HS-5 (cell line): ENCODE data around the gene SORL1.
"Not testable (repeated sequence)": the region's sequence is repeated elsewhere in the genome, so short reads cannot be mapped to it uniquely, and the experiment has no call there.

ENCODE experiments used
- DNase-seq: peaks from one replicate; pipeline ENCODE4 v3.0.0-alpha.2; 2012; ENCODE audit warnings: low read depth

Gene SORL1

DNA sequence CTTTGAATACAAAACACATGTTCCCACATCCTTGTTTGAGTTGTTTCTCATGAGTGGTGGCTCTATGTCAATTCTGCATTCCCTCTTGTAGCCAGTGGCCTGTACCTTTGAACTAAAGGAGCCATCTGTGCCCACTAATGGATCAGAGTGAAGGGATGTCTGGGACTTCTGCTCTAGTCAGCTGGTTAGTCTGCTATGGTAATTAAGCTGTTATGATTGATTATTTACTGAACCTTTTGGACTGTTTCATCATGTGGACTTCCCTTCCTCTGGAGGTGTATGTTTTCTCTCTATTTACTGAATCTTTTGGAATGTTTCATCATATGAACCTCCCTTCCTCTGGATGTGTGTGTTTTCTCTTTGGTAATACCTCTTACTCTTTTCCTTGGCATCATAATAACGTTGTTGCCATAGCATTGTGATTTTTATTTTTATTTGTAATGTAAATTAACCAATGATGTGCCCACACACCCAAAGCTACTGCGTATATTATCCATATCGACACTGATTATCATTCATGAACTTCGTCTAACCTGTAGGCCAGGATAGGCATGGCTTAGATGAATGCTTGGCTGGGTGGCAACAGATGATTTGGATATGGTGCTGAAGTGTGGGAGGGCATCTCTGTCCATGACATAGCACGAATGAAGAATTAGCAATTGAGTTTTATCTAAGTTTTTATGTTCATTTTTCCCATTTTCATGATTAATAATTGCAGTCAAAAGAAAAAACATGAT is 113.0 kb downstream of the SORL1 start:
- no peak for DNase-seq

GRCh38 chr11:121566279-121567168 is 114.4 kb downstream of the SORL1 start:
- no peak for DNase-seq

GRCh38 chr11:121567995-121568394 is 115.9 kb downstream of the SORL1 start:
- DNase-seq: no peak

GRCh38 chr11:121569332-121570299 is 117.5 kb downstream of the SORL1 start:
- DNase-seq: not testable (repeated sequence)

DNA sequence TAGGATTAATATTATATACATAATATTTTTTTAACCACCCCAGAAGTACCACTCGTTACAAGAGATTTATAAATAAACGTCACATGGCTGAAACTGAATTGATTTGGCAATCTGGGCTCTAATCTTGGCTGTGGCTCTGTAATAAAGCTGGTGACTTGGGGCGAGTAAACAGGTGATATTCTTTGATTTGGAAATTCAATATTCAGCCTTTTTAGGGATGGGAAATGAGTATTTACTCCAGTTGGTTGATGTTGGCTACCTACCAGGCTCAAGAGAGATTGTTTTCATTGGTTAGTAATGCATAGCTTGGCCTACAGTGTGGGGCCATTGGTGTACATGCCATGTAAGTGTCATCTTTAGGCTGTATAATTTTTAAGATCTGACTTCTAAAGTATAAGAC is 118.3 kb downstream of the SORL1 start:
- no peak for DNase-seq

- no peak for DNase-seq
Observed at GRCh38 chr11:121571506-121571905, 119.4 kb downstream of the SORL1 start.

DNA sequence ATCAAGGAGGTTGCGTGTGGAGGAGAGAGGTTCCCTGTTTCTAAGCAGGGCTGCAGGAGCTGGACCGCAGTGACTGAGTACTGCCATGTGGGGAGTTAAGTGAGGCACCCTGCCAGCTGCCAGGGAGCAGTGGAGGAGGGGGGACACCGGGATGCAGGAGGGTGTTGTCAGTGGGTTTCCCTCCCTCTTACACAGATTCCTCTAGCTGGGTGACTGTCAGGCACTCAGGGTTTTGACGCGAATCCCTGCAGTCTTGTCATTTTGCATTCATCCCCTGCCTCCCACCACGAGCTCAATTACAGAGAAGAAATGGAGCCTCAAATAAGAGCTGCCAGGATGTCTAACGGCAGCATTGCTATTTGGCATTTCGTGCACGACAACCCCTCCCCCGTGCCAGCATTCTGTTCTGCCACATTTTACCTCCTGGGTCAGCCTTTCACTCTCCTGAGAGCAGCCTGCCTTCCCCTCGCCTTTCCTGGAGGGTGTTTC is 120.5 kb downstream of the SORL1 start:
- no peak for DNase-seq

DNA sequence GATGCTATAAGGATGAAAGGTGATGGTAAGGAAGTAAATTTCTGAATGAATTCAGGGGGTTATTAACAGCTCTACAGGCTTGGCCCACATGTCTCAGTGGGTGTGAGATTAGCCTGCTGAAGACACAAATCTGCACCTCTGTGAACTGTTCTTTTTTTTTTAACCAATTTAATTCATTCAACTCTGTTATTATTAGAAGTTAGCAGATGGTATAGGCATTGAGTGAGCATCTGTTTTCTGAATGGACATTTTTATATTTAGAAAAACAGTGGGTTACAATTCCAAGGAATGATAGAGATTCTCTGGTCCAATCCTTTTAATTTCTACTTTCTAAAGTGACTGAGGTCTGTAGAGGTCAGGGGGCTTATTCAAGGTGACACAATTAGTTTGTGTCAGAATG is 122.7 kb downstream of the SORL1 start:
- DNase-seq: no peak

DNA sequence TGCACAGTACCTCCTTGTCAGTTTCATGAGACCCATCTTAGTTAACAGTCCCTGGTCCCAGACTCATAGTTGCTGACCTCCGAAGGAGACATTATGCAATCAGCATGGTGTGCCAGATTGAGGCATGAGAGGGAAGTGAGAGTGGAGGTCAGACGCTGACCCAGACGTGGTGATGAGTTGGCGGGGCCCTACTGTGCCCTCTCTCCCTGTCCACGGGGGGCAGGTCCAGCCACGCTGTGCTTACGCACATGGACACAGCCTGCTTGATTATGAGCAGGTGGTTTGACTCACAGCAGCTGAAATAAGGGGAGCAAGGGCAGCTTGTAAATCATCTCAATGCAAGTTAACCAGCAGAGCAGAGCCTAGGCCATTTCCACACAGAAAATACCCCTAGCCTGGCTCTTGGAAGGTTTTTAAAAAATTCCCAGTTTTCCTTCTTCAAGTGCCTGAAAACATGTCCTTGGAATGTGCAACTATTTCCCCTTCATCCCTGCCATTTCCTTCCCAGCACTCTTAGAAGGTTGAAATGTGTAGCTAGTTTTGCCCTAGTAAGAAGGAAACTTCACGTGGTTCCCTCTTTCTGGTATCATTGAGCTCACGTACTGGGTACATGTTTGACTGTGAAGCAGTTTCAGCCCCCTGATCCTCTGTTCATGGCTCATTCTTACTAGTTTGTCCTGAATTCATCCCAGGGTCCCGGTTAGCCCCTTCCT is 123.3 kb downstream of the SORL1 start:
- no peak for DNase-seq

- DNase-seq: no peak
Observed at GRCh38 chr11:121575963-121576290, 123.8 kb downstream of the SORL1 start.

GRCh38 chr11:121576531-121576930 is 124.4 kb downstream of the SORL1 start:
- no peak for DNase-seq

- no peak for DNase-seq
Observed at GRCh38 chr11:121577106-121577848, 125.2 kb downstream of the SORL1 start.

- no peak for DNase-seq
Observed at GRCh38 chr11:121578251-121578976, 126.3 kb downstream of the SORL1 start.

GRCh38 chr11:121580154-121580553 is 128.0 kb downstream of the SORL1 start:
- DNase-seq: no peak

- no peak for DNase-seq
Observed at GRCh38 chr11:121581607-121582006, 129.5 kb downstream of the SORL1 start.

GRCh38 chr11:121582296-121582695 is 130.2 kb downstream of the SORL1 start:
- no peak for DNase-seq

DNA sequence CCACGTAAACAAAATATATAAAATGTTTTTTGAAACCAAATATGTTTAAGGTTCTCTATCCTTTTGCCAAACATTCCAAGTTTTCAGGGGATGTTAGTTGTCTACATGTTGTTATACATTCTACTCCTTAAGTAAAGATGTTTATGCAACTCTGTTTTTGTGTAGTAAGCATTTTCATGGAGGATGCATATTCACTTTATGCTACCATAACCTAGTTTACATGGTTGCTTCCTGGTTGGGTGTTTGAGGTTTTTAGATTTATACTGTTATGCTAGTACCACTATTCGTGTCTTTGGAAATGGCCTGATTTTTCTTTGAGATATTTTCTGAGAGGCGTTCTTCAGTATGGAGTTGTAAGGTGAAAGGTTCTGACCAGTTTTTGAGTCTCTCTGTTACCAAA is 131.7 kb downstream of the SORL1 start:
- DNase-seq: no peak

- no peak for DNase-seq
Observed at GRCh38 chr11:121586750-121587149, 134.6 kb downstream of the SORL1 start.

DNA sequence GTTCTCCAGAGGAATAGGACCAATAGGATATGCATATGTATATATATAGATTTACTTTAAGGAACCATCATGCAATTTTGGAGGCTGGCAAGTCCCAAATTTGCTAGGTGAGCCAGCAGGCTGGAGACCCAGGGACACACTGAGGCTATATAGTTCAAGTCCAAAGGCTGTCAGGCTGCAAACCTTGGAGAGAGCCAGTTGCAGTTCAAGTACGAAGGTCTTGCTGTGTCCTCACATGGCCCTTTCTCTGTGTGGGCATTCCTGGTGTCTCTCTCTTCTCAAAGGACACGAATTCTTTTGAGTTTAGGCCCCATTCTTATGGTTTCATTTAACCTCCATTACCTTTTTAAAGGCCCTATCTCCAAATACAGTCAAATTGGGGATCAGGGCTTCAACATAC is 135.1 kb downstream of the SORL1 start:
- DNase-seq: no peak

- DNase-seq: no peak
Observed at GRCh38 chr11:121588747-121589146, 136.6 kb downstream of the SORL1 start.
